ENCODE measurements around the gene PCK1.

Gene PCK1

GRCh38 chr20:57582029-57582378 is 21.1 kb downstream of the PCK1 start:
- no peak overlapping the region for H3K4me2 ChIP-seq (ENCODE audit: low read length)
- peaks cover 3% of the 10 kb centered on the region; the same call in 1 of the 2 replicates for H4K20me1 ChIP-seq (ENCODE audit: control insufficient read depth, insufficient read depth, low read depth, low read length)
- H3K9me2 ChIP-seq (replicated peaks; ENCODE audit: control insufficient read depth, low read length): no peaks in the 10 kb centered on the region
- H3K36me3 ChIP-seq (ENCODE audit: control insufficient read depth, low read length): no peaks in the 10 kb centered on the region
- no peaks in the 10 kb centered on the region for H3K9me3 ChIP-seq (ENCODE audit: control insufficient read depth, insufficient read depth, low read length)
- TF ChIP-seq EZH2phosphoT487 (IDR thresholded peaks at IDR 0.05; ENCODE audit: borderline replicate concordance, low read length): no peak
- TF ChIP-seq CTCF (IDR thresholded peaks at IDR 0.05; ENCODE audit: low read depth, low read length, poor library complexity, severe bottlenecking): no peak
- H3K79me2 ChIP-seq (ENCODE audit: control insufficient read depth, low read length): no peaks in the 10 kb centered on the region
- H3K4me3 ChIP-seq (ENCODE audit: low read length): no peak overlapping the region
- no peaks in the 10 kb centered on the region for H3K4me1 ChIP-seq (ENCODE audit: control insufficient read depth, low read length)
- H3F3A ChIP-seq (ENCODE audit: control insufficient read depth, insufficient read depth): no peaks in the 10 kb centered on the region
- peaks cover 72% of the 10 kb centered on the region for H3K27me3 ChIP-seq (ENCODE audit: control insufficient read depth, low read length)
- H3K27ac ChIP-seq (ENCODE audit: low read depth, low read length): no peak overlapping the region

- Histone ChIP-seq H3K79me2 (ENCODE audit: control insufficient read depth, low read length) (no peaks in the 10 kb centered on the region), H4K20me1 (ENCODE audit: control insufficient read depth, insufficient read depth, low read depth, low read length) (peaks cover 3% of the 10 kb centered on the region; the same call in 1 of the 2 replicates), H3K27me3 (ENCODE audit: control insufficient read depth, low read length) (peaks cover 65% of the 10 kb centered on the region), H3F3A (ENCODE audit: control insufficient read depth, insufficient read depth) (no peaks in the 10 kb centered on the region), H3K4me3 (ENCODE audit: low read length) (no peak overlapping the region), H3K9me2 (replicated peaks; ENCODE audit: control insufficient read depth, low read length) (no peaks in the 10 kb centered on the region), H3K27ac (ENCODE audit: low read depth, low read length) (no peak overlapping the region), H3K9me3 (ENCODE audit: control insufficient read depth, insufficient read depth, low read length) (no peaks in the 10 kb centered on the region), H3K36me3 (ENCODE audit: control insufficient read depth, low read length) (no peaks in the 10 kb centered on the region), H3K4me2 (ENCODE audit: low read length) (no peak overlapping the region), H3K4me1 (ENCODE audit: control insufficient read depth, low read length) (no peaks in the 10 kb centered on the region)
- TF ChIP-seq CTCF (IDR thresholded peaks at IDR 0.05; ENCODE audit: low read depth, low read length, poor library complexity, severe bottlenecking): peak; percentile 79
- TF ChIP-seq EZH2phosphoT487 (IDR thresholded peaks at IDR 0.05; ENCODE audit: borderline replicate concordance, low read length): no peak
Measured at GRCh38 chr20:57582432-57583288, 21.8 kb downstream of the PCK1 start.

- Histone ChIP-seq H3K4me3 (ENCODE audit: low read length) (no peak overlapping the region), H3K9me2 (replicated peaks; ENCODE audit: control insufficient read depth, low read length) (no peaks in the 10 kb centered on the region), H3K36me3 (ENCODE audit: control insufficient read depth, low read length) (no peaks in the 10 kb centered on the region), H3K27ac (ENCODE audit: low read depth, low read length) (no peak overlapping the region), H3K27me3 (ENCODE audit: control insufficient read depth, low read length) (peaks cover 56% of the 10 kb centered on the region), H4K20me1 (ENCODE audit: control insufficient read depth, insufficient read depth, low read depth, low read length) (peaks cover 3% of the 10 kb centered on the region; the same call in 1 of the 2 replicates), H3F3A (ENCODE audit: control insufficient read depth, insufficient read depth) (no peaks in the 10 kb centered on the region), H3K9me3 (ENCODE audit: control insufficient read depth, insufficient read depth, low read length) (no peaks in the 10 kb centered on the region), H3K4me2 (ENCODE audit: low read length) (no peak overlapping the region), H3K79me2 (ENCODE audit: control insufficient read depth, low read length) (no peaks in the 10 kb centered on the region), H3K4me1 (ENCODE audit: control insufficient read depth, low read length) (no peaks in the 10 kb centered on the region)
- TF ChIP-seq EZH2phosphoT487 (IDR thresholded peaks at IDR 0.05; ENCODE audit: borderline replicate concordance, low read length) (no peak), CTCF (IDR thresholded peaks at IDR 0.05; ENCODE audit: low read depth, low read length, poor library complexity, severe bottlenecking) (no peak)
Measured at GRCh38 chr20:57583289-57584257, 22.7 kb downstream of the PCK1 start.

All from DOHH2 (cell line).